B cell (primary cell): ENCODE data around the gene FHIT.

Experiments
- CTCF ChIP-seq: fragments of 200-600 bp; IDR thresholded peaks from one replicate; pipeline ENCODE4 v1.8.0; 2022; ENCODE audit warnings: antibody characterized with exemption, mild to moderate bottlenecking
- EZH2 ChIP-seq: IDR thresholded peaks from 2 replicates; pipeline ENCODE4 v1.6.1; 2012; ENCODE audit warnings: borderline replicate concordance, low read depth, mild to moderate bottlenecking, moderate library complexity, low read length; ENCODE audit not compliant: insufficient read depth, poor library complexity, severe bottlenecking

DNA sequence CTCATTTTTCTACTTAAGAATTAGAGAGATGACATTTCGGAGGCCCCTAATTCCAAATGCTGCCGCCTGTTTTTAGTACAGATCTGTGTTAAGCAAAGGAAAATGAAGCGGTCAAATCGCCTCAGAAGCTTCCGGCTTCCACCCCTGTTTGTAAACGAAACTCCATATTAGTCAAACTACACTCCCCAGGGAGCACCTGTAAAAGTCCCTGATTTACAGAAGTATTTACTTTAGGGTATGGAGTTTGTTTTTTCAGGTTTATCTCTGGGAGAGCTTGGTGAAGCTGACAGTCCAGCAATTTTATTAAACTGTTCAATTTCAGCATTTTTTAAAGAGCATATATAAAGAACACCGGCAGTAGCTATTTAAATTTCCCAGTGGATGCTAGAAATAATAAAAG is 319.8 kb downstream of the FHIT start:
- TF ChIP-seq CTCF (no peak), EZH2 (no peak)
